ENCODE measurements around the gene SUMO4.

DNA sequence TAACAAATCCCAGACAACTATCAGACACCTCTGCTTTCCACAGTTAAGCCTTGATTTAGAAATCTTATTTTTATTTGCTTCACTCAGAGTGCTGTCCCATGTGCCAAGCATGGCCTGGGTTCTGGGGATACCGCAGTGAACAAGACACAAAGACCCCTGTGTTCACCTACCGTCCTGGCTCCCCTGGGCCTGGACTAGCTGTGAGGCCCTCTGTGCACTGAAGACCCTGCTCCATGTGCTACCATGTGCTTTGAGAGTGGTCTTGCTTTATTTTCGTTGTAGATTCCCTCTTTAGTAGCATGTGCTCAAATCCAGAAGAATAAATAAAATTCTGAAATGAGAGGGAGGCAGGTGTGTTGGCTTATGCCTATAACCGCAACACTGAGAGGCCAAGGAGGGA is 22.5 kb downstream of the SUMO4 start:
- TF ChIP-seq, protein P1, sequence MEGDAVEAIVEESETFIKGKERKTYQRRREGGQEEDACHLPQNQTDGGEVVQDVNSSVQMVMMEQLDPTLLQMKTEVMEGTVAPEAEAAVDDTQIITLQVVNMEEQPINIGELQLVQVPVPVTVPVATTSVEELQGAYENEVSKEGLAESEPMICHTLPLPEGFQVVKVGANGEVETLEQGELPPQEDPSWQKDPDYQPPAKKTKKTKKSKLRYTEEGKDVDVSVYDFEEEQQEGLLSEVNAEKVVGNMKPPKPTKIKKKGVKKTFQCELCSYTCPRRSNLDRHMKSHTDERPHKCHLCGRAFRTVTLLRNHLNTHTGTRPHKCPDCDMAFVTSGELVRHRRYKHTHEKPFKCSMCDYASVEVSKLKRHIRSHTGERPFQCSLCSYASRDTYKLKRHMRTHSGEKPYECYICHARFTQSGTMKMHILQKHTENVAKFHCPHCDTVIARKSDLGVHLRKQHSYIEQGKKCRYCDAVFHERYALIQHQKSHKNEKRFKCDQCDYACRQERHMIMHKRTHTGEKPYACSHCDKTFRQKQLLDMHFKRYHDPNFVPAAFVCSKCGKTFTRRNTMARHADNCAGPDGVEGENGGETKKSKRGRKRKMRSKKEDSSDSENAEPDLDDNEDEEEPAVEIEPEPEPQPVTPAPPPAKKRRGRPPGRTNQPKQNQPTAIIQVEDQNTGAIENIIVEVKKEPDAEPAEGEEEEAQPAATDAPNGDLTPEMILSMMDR (conservative IDR thresholded peaks at IDR 0.05 in 1 of 2, IDR thresholded peaks at IDR 0.05 in 1 of 2; ENCODE audit: low read depth in 1 of 2, low read length in 2 of 2) = no peak
- TF ChIP-seq EZH2 (IDR thresholded peaks at IDR 0.05; ENCODE audit: low read length, missing control alignments) = no peak
